Measurements from ENCODE around the gene OTUD3. TPM values are rescaled to one million over a fixed set of nuclear protein-coding genes. Genes with fewer than 3 reads are reported as not detected.

The OTUD3 gene
- total and polyA plus RNA-seq, 7 experiments from 2014 or later: 0.97 to 23.6 (median 16.0) TPM

DNA sequence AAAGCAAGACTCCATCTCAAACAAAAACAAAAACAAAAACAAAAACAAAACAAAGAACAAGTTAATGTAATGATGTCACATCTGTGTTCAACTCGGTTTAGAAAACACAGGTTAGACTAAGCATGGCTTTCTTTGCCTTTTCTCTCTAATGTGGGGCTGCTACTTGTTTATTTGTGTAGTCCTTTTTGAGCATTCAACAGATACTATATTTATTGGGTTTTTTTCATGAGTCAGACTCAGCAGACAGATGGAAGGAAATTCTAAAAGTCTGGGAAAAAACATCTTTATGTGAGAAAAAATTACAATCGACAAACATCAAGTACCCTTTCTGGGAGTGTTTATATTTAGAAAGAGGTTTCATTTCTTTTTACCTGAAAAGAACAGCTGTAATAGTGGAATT lies 22.3 kb upstream of the OTUD3 start:
- no peak for ATAC-seq
- H3K9me3 Mint-ChIP-seq: peaks cover 0 to 17% (median 5%) of the 10 kb centered on the region in 11 donors
- DNase-seq: no peak
- H3K27ac ChIP-seq (ENCODE audit: low read depth, low read length): no peak overlapping the region
- H3K27me3 ChIP-seq (ENCODE audit: control insufficient read depth in 2 of 2, insufficient read depth in 2 of 2, low read length in 2 of 2): no peaks in the 10 kb centered on the region
- peaks cover 13 to 35% (median 25%) of the 10 kb centered on the region in 5 donors for H3K27me3 Mint-ChIP-seq
- H3K27ac Mint-ChIP-seq: no peak overlapping the region
- no peaks in the 10 kb centered on the region for H3K9me3 ChIP-seq (ENCODE audit: control insufficient read depth in 2 of 3, low read length in 3 of 3)
- ChIA-PET CTCF (no interaction called here), POLR2A (no interaction called here)
- H3K4me3 ChIP-seq (ENCODE audit: low read length): no peak overlapping the region
- H3K36me3 ChIP-seq (ENCODE audit: control insufficient read depth in 2 of 3, insufficient read depth in 3 of 3, low read length in 3 of 3): no peaks in the 10 kb centered on the region
- H3K4me3 Mint-ChIP-seq: no peak overlapping the region
- peaks cover 0 to 3% (median 0%) of the 10 kb centered on the region in 7 donors for H3K4me1 Mint-ChIP-seq
- intact Hi-C loops (cut with micrococcal nuclease): no loop called here
- H3K36me3 Mint-ChIP-seq: peaks cover 0 to 10% (median 0%) of the 10 kb centered on the region in 5 donors
- no peaks in the 10 kb centered on the region for H3K4me1 ChIP-seq (ENCODE audit: control insufficient read depth in 2 of 2, insufficient read depth in 2 of 2, low read length in 2 of 2)

DNA sequence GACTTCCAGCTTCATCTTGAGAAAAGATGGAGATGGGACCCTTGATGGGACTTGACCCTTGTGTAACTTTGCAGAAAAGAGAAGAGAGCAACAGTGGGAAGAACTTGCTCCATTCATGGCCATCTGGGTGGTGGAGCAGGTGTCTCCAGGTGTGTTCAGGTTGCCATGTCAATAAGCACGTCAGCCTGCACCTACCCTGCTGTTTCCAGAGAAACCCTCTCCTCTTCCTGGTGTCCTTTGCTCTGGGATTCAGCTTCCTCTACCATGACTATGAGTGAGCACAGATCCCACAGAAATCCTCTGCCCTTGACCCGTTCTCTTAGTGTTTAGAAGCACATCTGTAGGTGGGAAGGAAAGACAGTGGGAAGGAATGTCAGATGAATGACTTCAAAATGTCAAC lies 21.8 kb upstream of the OTUD3 start:
- Mint-ChIP-seq H3K27ac (no peak overlapping the region), H3K27me3 (peaks cover 13 to 35% (median 25%) of the 10 kb centered on the region in 5 donors), H3K9me3 (peaks cover 0 to 18% (median 5%) of the 10 kb centered on the region in 11 donors), H3K4me1 (peaks cover 0 to 3% (median 0%) of the 10 kb centered on the region in 7 donors), H3K36me3 (peaks cover 0 to 10% (median 0%) of the 10 kb centered on the region in 5 donors), H3K4me3 (no peak overlapping the region)
- H3K27me3 ChIP-seq (ENCODE audit: control insufficient read depth in 2 of 2, insufficient read depth in 2 of 2, low read length in 2 of 2): no peaks in the 10 kb centered on the region
- ATAC-seq (no peak), DNase-seq (no peak)
- intact Hi-C loops (cut with micrococcal nuclease): no loop called here
- H3K27ac ChIP-seq (ENCODE audit: low read depth, low read length): no peak overlapping the region
- H3K9me3 ChIP-seq (ENCODE audit: control insufficient read depth in 2 of 3, low read length in 3 of 3): no peaks in the 10 kb centered on the region
- no peaks in the 10 kb centered on the region for H3K36me3 ChIP-seq (ENCODE audit: control insufficient read depth in 2 of 3, insufficient read depth in 3 of 3, low read length in 3 of 3)
- ChIA-PET POLR2A (no interaction called here), CTCF (no interaction called here)
- no peaks in the 10 kb centered on the region for H3K4me1 ChIP-seq (ENCODE audit: control insufficient read depth in 2 of 2, insufficient read depth in 2 of 2, low read length in 2 of 2)
- H3K4me3 ChIP-seq (ENCODE audit: low read length): no peak overlapping the region

DNA sequence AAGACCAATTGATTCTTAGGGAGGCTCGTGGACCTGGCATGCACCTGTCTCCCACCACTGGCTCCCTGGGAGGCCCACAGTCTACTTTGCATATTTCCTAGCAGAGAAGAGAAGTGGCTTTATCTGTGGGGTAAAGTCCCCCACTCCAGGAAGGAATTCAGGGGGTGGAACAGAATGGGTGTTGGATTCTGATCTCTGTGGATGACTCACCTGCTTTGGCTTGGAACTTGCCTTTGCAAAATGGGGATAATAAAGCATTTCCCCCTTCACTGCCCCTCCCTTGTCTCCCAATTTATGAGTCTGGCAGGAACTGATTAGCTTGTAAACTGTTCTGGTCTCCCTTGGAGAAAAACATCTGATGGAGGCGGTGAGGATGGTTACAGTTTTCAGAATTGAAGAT lies 21.2 kb upstream of the OTUD3 start:
- ChIA-PET CTCF (no interaction called here), POLR2A (no interaction called here)
- H3K4me1 Mint-ChIP-seq: peaks cover 0 to 3% (median 0%) of the 10 kb centered on the region in 7 donors
- Histone ChIP-seq H3K36me3 (ENCODE audit: control insufficient read depth in 2 of 3, insufficient read depth in 3 of 3, low read length in 3 of 3) (no peaks in the 10 kb centered on the region), H3K27ac (ENCODE audit: low read depth, low read length) (no peak overlapping the region), H3K4me1 (ENCODE audit: control insufficient read depth in 2 of 2, insufficient read depth in 2 of 2, low read length in 2 of 2) (no peaks in the 10 kb centered on the region), H3K27me3 (ENCODE audit: control insufficient read depth in 2 of 2, insufficient read depth in 2 of 2, low read length in 2 of 2) (no peaks in the 10 kb centered on the region), H3K9me3 (ENCODE audit: control insufficient read depth in 2 of 3, low read length in 3 of 3) (no peaks in the 10 kb centered on the region), H3K4me3 (ENCODE audit: low read length) (no peak overlapping the region)
- no peak overlapping the region for H3K27ac Mint-ChIP-seq
- ATAC-seq (no peak), DNase-seq (no peak)
- peaks cover 0 to 10% (median 0%) of the 10 kb centered on the region in 5 donors for H3K36me3 Mint-ChIP-seq
- no peak overlapping the region for H3K4me3 Mint-ChIP-seq
- intact Hi-C loops (cut with micrococcal nuclease): no loop called here
- H3K9me3 Mint-ChIP-seq: peaks cover 0 to 18% (median 7%) of the 10 kb centered on the region in 11 donors
- peaks cover 13 to 35% (median 29%) of the 10 kb centered on the region in 5 donors for H3K27me3 Mint-ChIP-seq

DNA sequence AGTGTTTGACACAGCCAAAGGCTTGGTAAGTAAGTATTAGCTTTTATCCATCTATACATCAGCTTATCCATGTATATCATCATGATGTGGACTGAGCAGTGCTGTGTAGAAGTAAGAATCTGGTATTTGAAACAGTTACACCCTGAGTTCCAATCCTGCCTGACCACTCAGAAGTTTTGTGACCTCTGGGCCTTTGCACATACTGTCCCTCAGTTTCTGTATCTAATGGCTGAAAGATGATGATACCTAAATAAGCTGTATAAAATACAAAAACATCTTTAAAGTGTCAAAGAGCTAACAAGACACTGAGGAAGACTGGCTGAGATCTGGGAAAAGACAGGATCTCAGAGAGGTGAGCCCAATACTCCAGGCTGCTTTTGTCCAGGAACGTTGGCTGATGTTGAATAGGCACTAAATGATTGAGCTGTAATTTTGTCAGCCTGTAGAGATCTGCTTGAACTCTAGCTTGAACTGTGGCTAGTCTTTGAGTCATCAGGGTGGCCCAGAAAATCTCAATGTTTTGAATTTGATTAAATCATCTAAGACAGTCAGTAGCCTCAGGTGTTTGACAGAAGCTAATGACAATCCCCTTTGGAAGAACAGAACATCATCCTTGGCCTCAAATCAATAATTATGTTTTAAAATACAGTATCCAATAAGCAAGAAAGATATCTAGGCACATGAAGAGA lies 20.2 kb upstream of the OTUD3 start:
- no peak overlapping the region for H3K27ac ChIP-seq (ENCODE audit: low read depth, low read length)
- H3K4me1 ChIP-seq (ENCODE audit: control insufficient read depth in 2 of 2, insufficient read depth in 2 of 2, low read length in 2 of 2): no peaks in the 10 kb centered on the region
- intact Hi-C loops (cut with micrococcal nuclease): no loop called here
- ChIA-PET POLR2A (no interaction called here), CTCF (no interaction called here)
- peaks cover 0 to 10% (median 0%) of the 10 kb centered on the region in 5 donors for H3K36me3 Mint-ChIP-seq
- peaks cover 0 to 3% (median 0%) of the 10 kb centered on the region in 7 donors for H3K4me1 Mint-ChIP-seq
- H3K9me3 Mint-ChIP-seq: peaks cover 0 to 18% (median 7%) of the 10 kb centered on the region in 11 donors
- ATAC-seq (no peak), DNase-seq (no peak)
- no peak overlapping the region for H3K27ac Mint-ChIP-seq
- no peak overlapping the region for H3K4me3 Mint-ChIP-seq
- H3K9me3 ChIP-seq (ENCODE audit: control insufficient read depth in 2 of 3, low read length in 3 of 3): no peaks in the 10 kb centered on the region
- H3K36me3 ChIP-seq (ENCODE audit: control insufficient read depth in 2 of 3, insufficient read depth in 3 of 3, low read length in 3 of 3): no peaks in the 10 kb centered on the region
- no peak overlapping the region for H3K4me3 ChIP-seq (ENCODE audit: low read length)
- H3K27me3 ChIP-seq (ENCODE audit: control insufficient read depth in 2 of 2, insufficient read depth in 2 of 2, low read length in 2 of 2): no peaks in the 10 kb centered on the region
- H3K27me3 Mint-ChIP-seq: peaks cover 13 to 37% (median 32%) of the 10 kb centered on the region in 5 donors

DNA sequence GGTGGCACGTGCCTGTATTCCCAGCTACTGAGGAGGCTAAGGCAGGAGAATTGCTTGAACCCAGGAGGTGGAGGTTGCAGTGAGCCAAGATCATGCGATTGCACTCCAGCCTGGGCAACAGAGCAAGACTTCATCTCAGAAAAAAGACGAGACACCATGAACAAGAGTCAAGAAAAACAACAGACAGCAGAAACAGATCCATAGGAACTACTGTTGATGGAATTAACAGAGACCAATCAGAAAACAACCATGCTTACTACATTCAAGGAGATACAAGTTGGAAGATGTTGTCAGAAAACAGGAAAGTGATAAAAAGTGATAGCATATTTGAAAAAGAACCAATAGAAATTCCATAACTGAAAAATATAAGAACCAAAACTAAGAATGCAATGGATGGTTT lies 19.3 kb upstream of the OTUD3 start:
- Histone ChIP-seq H3K9me3 (ENCODE audit: control insufficient read depth in 2 of 3, low read length in 3 of 3) (no peaks in the 10 kb centered on the region), H3K27ac (ENCODE audit: low read depth, low read length) (no peak overlapping the region), H3K27me3 (ENCODE audit: control insufficient read depth in 2 of 2, insufficient read depth in 2 of 2, low read length in 2 of 2) (no peaks in the 10 kb centered on the region), H3K36me3 (ENCODE audit: control insufficient read depth in 2 of 3, insufficient read depth in 3 of 3, low read length in 3 of 3) (no peaks in the 10 kb centered on the region), H3K4me3 (ENCODE audit: low read length) (no peak overlapping the region), H3K4me1 (ENCODE audit: control insufficient read depth in 2 of 2, insufficient read depth in 2 of 2, low read length in 2 of 2) (no peaks in the 10 kb centered on the region)
- peaks cover 15 to 38% (median 32%) of the 10 kb centered on the region in 5 donors for H3K27me3 Mint-ChIP-seq
- H3K9me3 Mint-ChIP-seq: peaks cover 0 to 18% (median 7%) of the 10 kb centered on the region in 11 donors
- H3K36me3 Mint-ChIP-seq: peaks cover 0 to 10% (median 0%) of the 10 kb centered on the region in 5 donors
- POLR2A ChIA-PET: no interaction called here
- CTCF ChIA-PET: interaction anchor here (0.6 kb wide), 1 partner anchor 62 kb away, joined by 5 read pairs; no protein-coding TSS in a partner anchor
- peaks cover 0 to 3% (median 0%) of the 10 kb centered on the region in 7 donors for H3K4me1 Mint-ChIP-seq
- no peak overlapping the region for H3K4me3 Mint-ChIP-seq
- ATAC-seq (no peak), DNase-seq (no peak)
- H3K27ac Mint-ChIP-seq: no peak overlapping the region
- intact Hi-C loops (cut with micrococcal nuclease): no loop called here

DNA sequence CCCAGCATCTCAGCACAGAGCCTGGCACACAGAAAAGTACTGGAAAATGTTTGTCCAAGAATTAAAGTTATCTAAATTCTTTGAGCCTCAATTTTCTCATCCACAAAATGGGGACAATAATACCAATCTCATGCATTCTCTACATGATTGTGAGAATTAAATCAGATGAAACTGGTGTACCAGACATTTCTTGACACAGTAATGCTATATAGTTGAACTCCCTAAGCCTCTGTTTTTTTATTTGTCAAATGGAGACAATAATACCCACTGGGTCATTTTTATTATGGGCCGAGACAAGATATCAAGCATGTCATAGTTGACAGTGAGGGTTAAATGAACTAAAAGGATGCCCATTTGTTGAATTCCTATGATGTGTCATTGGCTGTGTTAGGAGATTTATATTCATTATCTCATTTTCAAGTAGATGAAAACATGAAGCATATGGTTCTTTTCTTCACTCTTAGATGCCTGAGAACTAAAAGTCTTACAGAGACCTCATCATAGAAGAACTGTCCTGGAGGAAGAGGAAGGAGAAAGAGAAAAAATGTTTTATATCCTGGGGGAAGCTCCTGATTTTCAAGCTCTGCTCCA lies 17.5 kb upstream of the OTUD3 start:
- intact Hi-C loops (cut with micrococcal nuclease): no loop called here
- Mint-ChIP-seq H3K9me3 (peaks cover 0 to 18% (median 7%) of the 10 kb centered on the region in 11 donors), H3K36me3 (peaks cover 0 to 10% (median 0%) of the 10 kb centered on the region in 5 donors), H3K27ac (no peak overlapping the region), H3K27me3 (peaks cover 16 to 37% (median 31%) of the 10 kb centered on the region in 5 donors), H3K4me1 (no peaks in the 10 kb centered on the region), H3K4me3 (no peak overlapping the region)
- Histone ChIP-seq H3K4me3 (ENCODE audit: low read length) (no peak overlapping the region), H3K36me3 (ENCODE audit: control insufficient read depth in 2 of 3, insufficient read depth in 3 of 3, low read length in 3 of 3) (no peaks in the 10 kb centered on the region), H3K9me3 (ENCODE audit: control insufficient read depth in 2 of 3, low read length in 3 of 3) (no peaks in the 10 kb centered on the region), H3K27me3 (ENCODE audit: control insufficient read depth in 2 of 2, insufficient read depth in 2 of 2, low read length in 2 of 2) (no peaks in the 10 kb centered on the region), H3K27ac (ENCODE audit: low read depth, low read length) (no peak overlapping the region), H3K4me1 (ENCODE audit: control insufficient read depth in 2 of 2, insufficient read depth in 2 of 2, low read length in 2 of 2) (no peaks in the 10 kb centered on the region)
- no peak for DNase-seq
- ChIA-PET CTCF (no interaction called here), POLR2A (no interaction called here)
- ATAC-seq: no peak

DNA sequence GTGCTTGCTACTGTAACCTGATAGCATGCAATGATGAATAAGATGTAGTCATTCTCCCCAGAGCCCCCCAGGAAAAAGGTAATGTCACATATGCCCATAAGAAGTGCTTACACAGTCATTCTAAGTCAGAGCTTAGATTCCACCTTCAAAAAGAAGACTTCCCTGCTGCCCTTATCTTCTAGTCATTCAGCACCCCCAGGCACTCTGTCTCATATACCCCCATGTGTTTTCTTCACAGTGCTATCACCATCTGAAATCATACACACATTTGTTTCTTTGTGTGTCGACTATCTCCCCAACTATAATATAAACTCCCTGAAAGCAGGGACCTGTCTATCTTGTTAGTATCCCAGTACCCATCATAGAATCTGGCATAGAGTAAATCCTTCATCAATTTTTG lies 16.2 kb upstream of the OTUD3 start:
- peaks cover 0 to 10% (median 0%) of the 10 kb centered on the region in 5 donors for H3K36me3 Mint-ChIP-seq
- H3K27me3 ChIP-seq (ENCODE audit: control insufficient read depth in 2 of 2, insufficient read depth in 2 of 2, low read length in 2 of 2): no peaks in the 10 kb centered on the region
- POLR2A ChIA-PET: no interaction called here
- no peak overlapping the region for H3K27ac ChIP-seq (ENCODE audit: low read depth, low read length)
- peaks cover 0 to 18% (median 7%) of the 10 kb centered on the region in 11 donors for H3K9me3 Mint-ChIP-seq
- H3K4me1 ChIP-seq (ENCODE audit: control insufficient read depth in 2 of 2, insufficient read depth in 2 of 2, low read length in 2 of 2): no peaks in the 10 kb centered on the region
- no peaks in the 10 kb centered on the region for H3K36me3 ChIP-seq (ENCODE audit: control insufficient read depth in 2 of 3, insufficient read depth in 3 of 3, low read length in 3 of 3)
- no peak overlapping the region for H3K4me3 ChIP-seq (ENCODE audit: low read length)
- no peak for ATAC-seq
- H3K27me3 Mint-ChIP-seq: peaks cover 16 to 37% (median 31%) of the 10 kb centered on the region in 5 donors
- DNase-seq: no peak
- no peak overlapping the region for H3K4me3 Mint-ChIP-seq
- no peaks in the 10 kb centered on the region for H3K9me3 ChIP-seq (ENCODE audit: control insufficient read depth in 2 of 3, low read length in 3 of 3)
- H3K4me1 Mint-ChIP-seq: no peaks in the 10 kb centered on the region
- intact Hi-C loops (cut with micrococcal nuclease): no loop called here
- H3K27ac Mint-ChIP-seq: no peak overlapping the region
- CTCF ChIA-PET: no interaction called here

Measured in naive thymus-derived CD4-positive, alpha-beta T cell (primary cell).